Measurements from ENCODE around the gene TMEM170A.

The TMEM170A gene

GRCh38 chr16:75406943-75407342 is 57.5 kb downstream of the TMEM170A start:
- Mint-ChIP-seq H3K36me3 (ENCODE audit: low read depth) (peaks cover 30% of the 10 kb centered on the region), H3K27me3 (no peaks in the 10 kb centered on the region), H3K27ac (no peak overlapping the region), H3K4me1 (ENCODE audit: low read depth) (peaks cover 13% of the 10 kb centered on the region), H3K9me3 (no peaks in the 10 kb centered on the region), H3K4me3 (no peak overlapping the region)

- Mint-ChIP-seq H3K9me3 (no peaks in the 10 kb centered on the region), H3K27me3 (no peaks in the 10 kb centered on the region), H3K4me1 (ENCODE audit: low read depth) (peaks cover 24% of the 10 kb centered on the region), H3K27ac (peak overlapping the region; percentile 86), H3K36me3 (ENCODE audit: low read depth) (peaks cover 25% of the 10 kb centered on the region), H3K4me3 (no peak overlapping the region)
These were observed 61.5 kb downstream of the TMEM170A start for GRCh38 chr16:75402821-75403475.

GRCh38 chr16:75402159-75402820 is 62.2 kb downstream of the TMEM170A start:
- H3K9me3 Mint-ChIP-seq = no peaks in the 10 kb centered on the region
- H3K36me3 Mint-ChIP-seq (ENCODE audit: low read depth) = peaks cover 24% of the 10 kb centered on the region
- H3K4me1 Mint-ChIP-seq (ENCODE audit: low read depth) = peaks cover 24% of the 10 kb centered on the region
- peak overlapping the region; percentile 35 for H3K4me3 Mint-ChIP-seq
- no peaks in the 10 kb centered on the region for H3K27me3 Mint-ChIP-seq
- H3K27ac Mint-ChIP-seq = peak overlapping the region; percentile 86

GRCh38 chr16:75401691-75402090 is 62.8 kb downstream of the TMEM170A start:
- peaks cover 24% of the 10 kb centered on the region for H3K4me1 Mint-ChIP-seq (ENCODE audit: low read depth)
- peaks cover 24% of the 10 kb centered on the region for H3K36me3 Mint-ChIP-seq (ENCODE audit: low read depth)
- H3K27ac Mint-ChIP-seq = peak overlapping the region; percentile 86
- H3K9me3 Mint-ChIP-seq = no peaks in the 10 kb centered on the region
- H3K27me3 Mint-ChIP-seq = no peaks in the 10 kb centered on the region
- H3K4me3 Mint-ChIP-seq = no peak overlapping the region

GRCh38 chr16:75398333-75398732 is 66.2 kb downstream of the TMEM170A start:
- Mint-ChIP-seq H3K27ac (no peak overlapping the region), H3K9me3 (no peaks in the 10 kb centered on the region), H3K4me3 (no peak overlapping the region), H3K36me3 (ENCODE audit: low read depth) (peaks cover 29% of the 10 kb centered on the region), H3K4me1 (ENCODE audit: low read depth) (peaks cover 24% of the 10 kb centered on the region), H3K27me3 (no peaks in the 10 kb centered on the region)

GRCh38 chr16:75394941-75395340 is 69.5 kb downstream of the TMEM170A start:
- Mint-ChIP-seq H3K9me3 (no peaks in the 10 kb centered on the region), H3K27me3 (no peaks in the 10 kb centered on the region), H3K4me1 (ENCODE audit: low read depth) (no peaks in the 10 kb centered on the region), H3K4me3 (no peak overlapping the region), H3K27ac (no peak overlapping the region), H3K36me3 (ENCODE audit: low read depth) (peaks cover 31% of the 10 kb centered on the region)
